ENCODE data around the gene UGT1A8. TPM values are rescaled to one million over a fixed set of nuclear protein-coding genes. Genes with fewer than 3 reads are reported as not detected.
"Not testable (repeated sequence)": the region's sequence is repeated elsewhere in the genome, so short reads cannot be mapped to it uniquely, and the experiment has no call there.

UGT1A8 gene
- total and polyA plus RNA-seq, 2 donors (not counting 1 experiment from before 2014, with no cell fraction given), result not detected

- ATAC-seq (ENCODE audit: low read depth), result no peak
- H3K4me1 ChIP-seq (ENCODE audit: control insufficient read depth in 2 of 2, insufficient read depth in 2 of 2, low read length in 2 of 2), result no peaks in the 10 kb centered on the region
- H3K27me3 Mint-ChIP-seq, result peaks cover 12% of the 10 kb centered on the region
- H3K4me3 Mint-ChIP-seq, result no peak overlapping the region
- no peaks in the 10 kb centered on the region for H3K36me3 ChIP-seq (replicated peaks in 1 of 2; ENCODE audit: control extremely low read depth in 1 of 2, control insufficient read depth in 1 of 2, extremely low read depth in 1 of 2, insufficient read depth in 2 of 2, low read length in 1 of 2)
- H3K27me3 ChIP-seq (replicated peaks in 1 of 4; ENCODE audit: control extremely low read depth in 1 of 4, control insufficient read depth in 3 of 4, insufficient read depth in 4 of 4, low read length in 3 of 4), result no peaks in the 10 kb centered on the region
- no peak overlapping the region for H3K4me3 ChIP-seq (ENCODE audit: control extremely low read depth in 1 of 5, extremely low read depth in 1 of 5, insufficient read depth in 1 of 5, low read depth in 2 of 5, low read length in 4 of 5)
- no peak overlapping the region for H3K4me2 ChIP-seq (replicated peaks; ENCODE audit: low read depth, low read length, poor library complexity, severe bottlenecking)
- no peaks in the 10 kb centered on the region for H3K79me2 ChIP-seq (ENCODE audit: control insufficient read depth, insufficient read depth, low read length)
- CTCF ChIA-PET, result interaction anchor here (1.4 kb wide), 1 partner anchor 9 kb away, joined by 3 read pairs; no protein-coding TSS in a partner anchor
- no peaks in the 10 kb centered on the region for H4K20me1 ChIP-seq (ENCODE audit: control insufficient read depth, insufficient read depth, low read length, poor library complexity, severe bottlenecking)
- H3K4me1 Mint-ChIP-seq, result no peaks in the 10 kb centered on the region
- H3K27ac Mint-ChIP-seq, result no peak overlapping the region
- H3K27ac ChIP-seq (ENCODE audit: low read length in 2 of 2), result no peak overlapping the region
- POLR2A ChIA-PET, result no interaction called here
- no peaks in the 10 kb centered on the region for H3K9me3 Mint-ChIP-seq (ENCODE audit: insufficient read depth)
- WGBS (ENCODE audit: insufficient coverage), result no CpG with 5 or more reads among the region's 1 CpG
- no peak for DNase-seq
- intact Hi-C loops (cut with micrococcal nuclease), result no loop called here
- no peak for TF ChIP-seq CTCF (IDR thresholded peaks at IDR 0.05)
- no peak for TF ChIP-seq EZH2 (IDR thresholded peaks at IDR 0.05; ENCODE audit: borderline replicate concordance, insufficient read depth, low read depth, low read length, poor library complexity, severe bottlenecking)
- H3K9ac ChIP-seq (ENCODE audit: low read length), result no peak overlapping the region
- H3K9me3 ChIP-seq (ENCODE audit: control extremely low read depth in 1 of 3, control insufficient read depth in 2 of 3, insufficient read depth in 1 of 3, low read length in 2 of 3), result peaks cover 0 to 8% (median 0%) of the 10 kb centered on the region in 3 donors
- no peak overlapping the region for H2AFZ ChIP-seq (ENCODE audit: insufficient read depth, low read depth, low read length, poor library complexity, severe bottlenecking)
Observed at GRCh38 chr2:233700028-233700635, 82.7 kb downstream of the UGT1A8 start.

- no CpG with 5 or more reads among the region's 5 CpGs for WGBS (ENCODE audit: insufficient coverage)
- H3K4me2 ChIP-seq (replicated peaks; ENCODE audit: low read depth, low read length, poor library complexity, severe bottlenecking); H3K4me3 ChIP-seq (ENCODE audit: control extremely low read depth in 1 of 5, extremely low read depth in 1 of 5, insufficient read depth in 1 of 5, low read depth in 2 of 5, low read length in 4 of 5); DNase-seq; H3K27me3 ChIP-seq (replicated peaks in 1 of 4; ENCODE audit: control extremely low read depth in 1 of 4, control insufficient read depth in 3 of 4, insufficient read depth in 4 of 4, low read length in 3 of 4); H3K4me1 Mint-ChIP-seq; H4K20me1 ChIP-seq (ENCODE audit: control insufficient read depth, insufficient read depth, low read length, poor library complexity, severe bottlenecking); POLR2A ChIA-PET; H3K4me3 Mint-ChIP-seq; H3K36me3 ChIP-seq (replicated peaks in 1 of 2; ENCODE audit: control extremely low read depth in 1 of 2, control insufficient read depth in 1 of 2, extremely low read depth in 1 of 2, insufficient read depth in 2 of 2, low read length in 1 of 2); H3K27ac ChIP-seq (ENCODE audit: low read length in 2 of 2); H3K4me1 ChIP-seq (ENCODE audit: control insufficient read depth in 2 of 2, insufficient read depth in 2 of 2, low read length in 2 of 2); H3K27ac Mint-ChIP-seq; H3K9ac ChIP-seq (ENCODE audit: low read length); ATAC-seq (ENCODE audit: low read depth); intact Hi-C loops (cut with micrococcal nuclease); H3K9me3 Mint-ChIP-seq (ENCODE audit: insufficient read depth); H3K79me2 ChIP-seq (ENCODE audit: control insufficient read depth, insufficient read depth, low read length); H2AFZ ChIP-seq (ENCODE audit: insufficient read depth, low read depth, low read length, poor library complexity, severe bottlenecking); H3K9me3 ChIP-seq (ENCODE audit: control extremely low read depth in 1 of 3, control insufficient read depth in 2 of 3, insufficient read depth in 1 of 3, low read length in 2 of 3): not testable (repeated sequence)
- CTCF ChIA-PET, result interaction anchor here (1.4 to 2.0 kb wide), 2 partner anchors 8 to 10 kb away, joined by 3 to 4 read pairs; no protein-coding TSS in a partner anchor
- peaks cover 17% of the 10 kb centered on the region for H3K27me3 Mint-ChIP-seq
Observed at GRCh38 chr2:233700842-233701241, 83.4 kb downstream of the UGT1A8 start.

Measured in B cell (primary cell).